Right lobe of liver (tissue), 6 donors: Measurements from ENCODE around the gene PC. TPM values are rescaled to one million over a fixed set of nuclear protein-coding genes. Genes with fewer than 3 reads are reported as not detected.
A peak's percentile ranks its signal among the peaks of the same experiment; 100 is the strongest.

Source experiments
- ATAC-seq, 4 donors: fragments of 200-7000 bp; cut with Tn5 transposase; one replicate each; pipeline ENCODE4 v1.9.1; 2020; ENCODE audit warnings: mild to moderate bottlenecking in 4 of 4, moderate library complexity in 4 of 4
- DNase-seq, 3 donors: peaks; one replicate each; pipeline ENCODE4 v3.0.0-alpha.2; 2020
- H3K27ac ChIP-seq, 3 donors: fragments of 200-600 bp; one replicate each; pipeline ENCODE4 v1.8.0; 2022
- H3K27me3 ChIP-seq, 2 donors: fragments of 200-600 bp; one replicate each; pipeline ENCODE4 v1.8.0; 2022
- H3K36me3 ChIP-seq, 4 donors: fragments of 200-600 bp; sonication (generic) in 1 of 4; one replicate each; pipeline versions ENCODE4 v1.5.1 to v1.8.0; 2017 to 2022; ENCODE audit warnings: control low read depth in 1 of 4
- H3K4me1 ChIP-seq, 4 donors: fragments of 200-600 bp; sonication (generic) in 1 of 4; one replicate each; pipeline versions ENCODE4 v1.5.1 to v1.8.0; 2017 to 2022; ENCODE audit warnings: control low read depth in 1 of 4
- H3K4me3 ChIP-seq, 3 donors: fragments of 200-600 bp; one replicate each; pipeline ENCODE4 v1.8.0; 2022
- H3K9me3 ChIP-seq, 4 donors: fragments of 200-600 bp; sonication (generic) in 1 of 4; one replicate each; pipeline versions ENCODE4 v1.5.1 to v1.8.0; 2017 to 2022; ENCODE audit warnings: control low read depth in 1 of 4
- CTCF ChIP-seq, 4 donors: fragments of 200-600 bp in 3 of 4; fragments of 450-650 bp in 1 of 4; IDR thresholded peaks; one replicate each; pipeline versions ENCODE4 v1.5.1 to v1.8.0; 2016 to 2022; ENCODE audit warnings: antibody characterized with exemption in 4 of 4, mild to moderate bottlenecking in 2 of 4
- POLR2A ChIP-seq: fragments of 450-650 bp; IDR thresholded peaks from one replicate; pipeline ENCODE4 v1.6.1; 2017; ENCODE audit warnings: antibody characterized with exemption, mild to moderate bottlenecking
- whole genome bisulfite sequencing: methylation state at CpG from one replicate; pipeline ENCODE4 v1.1.6; 2018; ENCODE audit warnings: low coverage, low lambda C conversion rate; ENCODE audit not compliant: insufficient coverage; ENCODE audit errors: missing lambda C conversion rate; 5-methylcytosine and 5-hydroxymethylcytosine counted together
- intact Hi-C, 2 donors: fragments of 100-400 bp; cut with DNase I; formaldehyde crosslinking; loops; one replicate each; pipeline versions ENCODE4 v1.11.2 to v1.14.1; 2022
- total RNA-seq, 6 experiments: library from RNA; depleted of rRNA in 2 of 6; stranded (reverse); fragments of >200 nt in 2 of 6; fragmentation: NEBNext Ultra II Directional in 3 of 6; extraction: Animal tissue kit (Norgen Biotek cat#: 25700) in 3 of 6; gene quantifications; one replicate each; pipeline versions ENCODE4 v1.1.0 to v1.2.4, GENCODE V29; 2016 to 2023
- donor health status: DM: no; HTN: yes; CAD: no.
- donor health status: DM: no; HTN: no; CAD: no.
- donor health status: DM: no; HTN: no; CAD: no.
- donor health status: DM: no; HTN: yes; CAD: no.
- donor health status: DM: no; HTN: yes; CAD: no.

The PC gene
- total RNA-seq, 6 experiments from 2014 or later, result 265 to 457 (median 317) TPM

GRCh38 chr11:66904561-66904960 is 53.6 kb downstream of the PC start:
- H3K36me3 ChIP-seq, result peaks cover 0 to 2% (median 0%) of the 10 kb centered on the region in 4 donors
- peak overlapping the region in 2 of 3 donors; percentile 29 to 69 for H3K4me3 ChIP-seq
- intact Hi-C loops, result no loop called here
- no peaks in the 10 kb centered on the region for H3K27me3 ChIP-seq
- ATAC-seq (no peak), DNase-seq (no peak)
- H3K9me3 ChIP-seq, result no peaks in the 10 kb centered on the region
- H3K27ac ChIP-seq, result peak overlapping the region in 2 of 3 donors; percentile 18 to 64
- TF ChIP-seq POLR2A (no peak), CTCF (IDR thresholded peaks at IDR 0.05) (no peak)
- peaks cover 0 to 59% (median 19%) of the 10 kb centered on the region in 4 donors for H3K4me1 ChIP-seq
- WGBS, result 76% methylated on average over 4 of the region's 6 CpGs

DNA sequence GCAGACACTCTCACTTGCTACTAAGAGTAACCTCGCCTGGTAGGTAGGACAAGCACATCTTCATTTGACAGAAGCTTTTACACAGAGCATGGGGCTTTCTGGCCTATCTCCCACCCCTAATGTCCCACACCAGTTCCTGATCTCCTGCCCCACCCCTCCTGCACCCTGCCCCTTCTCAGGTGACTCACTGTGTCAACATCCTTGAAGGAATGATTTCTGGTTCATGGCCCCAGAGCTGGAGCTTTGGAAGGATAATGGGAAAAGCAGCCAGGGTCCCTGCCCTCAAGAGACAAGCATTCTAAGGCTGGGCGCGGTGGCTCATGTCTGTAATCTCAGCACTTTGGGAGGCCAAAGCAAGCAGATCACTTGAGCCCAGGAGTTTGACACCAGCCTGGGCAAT is 54.1 kb downstream of the PC start:
- DNase-seq (no peak), ATAC-seq (no peak)
- Histone ChIP-seq H3K4me3 (peak overlapping the region in 1 of 3 donors; percentile 69), H3K9me3 (no peaks in the 10 kb centered on the region), H3K36me3 (peaks cover 0 to 3% (median 0%) of the 10 kb centered on the region in 4 donors), H3K27ac (peak overlapping the region in 1 of 3 donors; percentile 18), H3K4me1 (peaks cover 0 to 55% (median 19%) of the 10 kb centered on the region in 4 donors), H3K27me3 (no peaks in the 10 kb centered on the region)
- intact Hi-C loops, result no loop called here
- WGBS, result 80% methylated on average over 2 of the region's 3 CpGs
- TF ChIP-seq CTCF (IDR thresholded peaks at IDR 0.05) (no peak), POLR2A (no peak)

DNA sequence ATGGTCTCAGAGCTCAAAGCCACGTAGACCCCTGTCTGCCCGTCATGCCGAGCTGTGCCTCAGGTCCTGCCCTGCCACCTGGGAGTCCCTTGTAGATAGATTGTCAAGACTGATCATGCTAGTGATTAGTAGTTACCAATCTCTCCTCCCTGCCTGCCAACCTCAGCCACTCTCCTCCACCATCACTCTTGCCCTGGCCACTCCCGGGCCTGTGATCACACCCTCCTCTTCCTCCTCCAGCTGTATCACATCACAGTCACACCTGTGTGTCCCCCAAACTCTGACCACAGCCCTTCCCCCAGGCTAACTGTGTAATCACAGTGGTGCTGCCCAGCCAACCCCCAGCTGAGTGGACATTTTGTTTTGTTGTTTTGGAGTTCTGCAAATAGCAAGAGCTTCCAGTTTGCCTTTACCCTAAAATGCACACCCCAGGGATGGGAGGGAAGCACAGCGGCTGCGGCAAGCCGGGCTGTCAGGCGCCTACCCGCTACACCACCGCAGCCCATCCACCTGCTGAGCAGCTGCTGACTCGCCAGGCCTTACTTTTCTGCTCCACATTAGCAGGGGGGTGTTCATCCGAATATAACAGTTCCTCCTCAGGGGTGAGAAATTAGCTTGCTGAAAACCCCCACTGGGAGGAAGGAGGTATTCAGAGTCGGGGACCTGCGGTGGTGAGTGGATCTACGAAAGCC is 55.6 kb downstream of the PC start:
- Histone ChIP-seq H3K9me3 (no peaks in the 10 kb centered on the region), H3K27me3 (no peaks in the 10 kb centered on the region), H3K36me3 (peaks cover 0 to 3% (median 0%) of the 10 kb centered on the region in 4 donors), H3K27ac (peak overlapping the region; percentile 38 to 76 (median 42)), H3K4me1 (peaks cover 0 to 43% (median 12%) of the 10 kb centered on the region in 4 donors), H3K4me3 (peak overlapping the region in 1 of 3 donors; percentile 40)
- TF ChIP-seq POLR2A, result no peak
- no peak for TF ChIP-seq CTCF (IDR thresholded peaks at IDR 0.05)
- WGBS, result 74% methylated on average over 11 of the region's 15 CpGs
- intact Hi-C loops, result no loop called here
- ATAC-seq (peak; percentile 1 to 36 (median 4)), DNase-seq (peak in 1 of 3 donors; percentile 48)

DNA sequence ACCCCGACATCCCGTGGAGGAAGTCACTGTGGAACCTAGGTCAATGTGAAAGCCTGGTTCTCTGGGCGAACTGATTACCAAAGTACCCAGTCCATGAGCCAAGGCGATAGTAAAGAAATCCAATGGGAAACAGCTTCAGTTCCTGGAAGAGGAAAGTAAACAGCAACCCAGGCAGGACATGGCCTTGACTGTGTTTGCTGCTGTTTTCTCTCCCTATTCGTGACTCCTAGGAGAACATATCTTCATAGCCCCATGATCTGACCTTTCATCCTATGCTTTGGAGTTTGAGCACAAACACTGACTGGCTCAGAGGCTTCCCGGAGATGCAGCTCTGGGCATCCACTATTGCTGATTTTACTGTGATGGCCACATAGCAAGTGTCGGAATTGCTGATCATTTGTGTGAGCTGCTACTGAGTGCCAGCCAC is 56.2 kb downstream of the PC start:
- 24% methylated on average over 6 of the region's 7 CpGs for WGBS
- H3K27ac ChIP-seq, result peak overlapping the region; percentile 42 to 76 (median 49)

More for the DNA sequence above, 56.2 kb downstream of the PC start:
- intact Hi-C loops, result no loop called here
- Histone ChIP-seq H3K9me3 (no peaks in the 10 kb centered on the region), H3K4me3 (peak overlapping the region in 1 of 3 donors; percentile 40), H3K36me3 (peaks cover 0 to 3% (median 0%) of the 10 kb centered on the region in 4 donors), H3K4me1 (peaks cover 0 to 43% (median 12%) of the 10 kb centered on the region in 4 donors), H3K27me3 (no peaks in the 10 kb centered on the region)
- ATAC-seq (peak; percentile 75 to 88 (median 80)), DNase-seq (peak; percentile 52 to 66 (median 63))
- TF ChIP-seq CTCF (IDR thresholded peaks at IDR 0.05), result no peak
- no peak for TF ChIP-seq POLR2A
